LoVo (cell line): Measurements from ENCODE around the gene ZBED1.

ENCODE experiments used
- DNase-seq: peaks from one replicate; pipeline ENCODE4 v3.0.0-alpha.2; 2016; ENCODE audit warnings: low spot score

The ZBED1 gene

DNA sequence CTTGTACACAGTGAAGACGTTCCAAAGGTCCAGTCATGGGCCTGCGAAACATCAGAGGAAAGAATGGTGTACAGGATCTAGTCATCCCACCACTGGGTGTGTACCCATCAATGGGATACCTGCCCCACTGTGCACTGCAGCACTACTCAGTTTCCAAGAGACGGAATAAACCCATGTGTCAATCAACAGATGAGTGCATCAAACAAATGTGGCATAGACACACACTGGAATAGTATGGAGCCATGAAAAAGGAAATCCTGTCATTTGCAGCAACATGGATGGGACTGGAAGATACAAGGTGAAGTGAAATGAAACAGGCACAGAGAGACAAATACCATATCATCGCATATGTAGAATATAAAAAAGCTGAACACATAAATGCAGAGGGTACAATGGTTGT lies 48.0 kb downstream of the ZBED1 start:
- DNase-seq, result no peak

GRCh38 chrX:2452317-2452784 lies 48.4 kb downstream of the ZBED1 start:
- no peak for DNase-seq

DNA sequence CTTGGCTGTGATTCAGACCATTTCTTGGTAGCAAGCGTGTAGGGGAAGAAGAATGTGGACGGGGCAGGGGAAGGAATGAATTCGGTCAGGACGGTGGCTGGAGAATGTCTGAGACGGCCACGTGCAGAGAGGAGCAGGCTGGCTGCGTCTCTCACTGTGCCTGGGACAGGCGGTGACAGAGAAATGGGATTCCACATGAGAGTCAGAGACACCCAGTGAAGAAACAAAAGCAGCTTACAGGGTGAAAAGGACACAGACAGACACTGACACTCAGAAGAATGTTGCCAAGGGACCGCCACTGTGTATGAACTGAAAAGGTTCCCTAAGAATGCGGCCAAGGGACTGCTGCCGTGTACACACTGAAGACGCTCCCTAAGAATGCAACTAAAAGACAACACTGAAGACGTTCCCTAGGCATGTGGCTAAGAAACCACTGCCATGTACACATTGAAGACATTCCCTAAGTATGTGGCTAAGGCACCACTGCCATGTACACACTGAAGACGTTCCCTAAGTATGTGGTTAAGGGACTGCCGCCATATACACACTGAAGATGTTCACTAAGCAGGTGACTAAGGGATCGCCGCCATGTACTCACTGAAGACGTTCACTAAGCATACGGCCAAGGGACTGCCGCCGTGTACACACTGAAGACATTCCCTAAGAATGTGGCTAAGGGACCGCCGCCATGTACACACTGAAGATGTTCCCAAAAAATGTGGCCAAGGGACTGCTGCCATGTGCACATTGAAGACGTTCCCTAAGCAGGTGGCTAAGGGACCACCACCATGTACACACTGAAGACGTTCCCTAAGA lies 49.1 kb downstream of the ZBED1 start:
- DNase-seq, result no peak

- DNase-seq, result no peak
Observed at GRCh38 chrX:2450681-2451080, 50.1 kb downstream of the ZBED1 start.

DNA sequence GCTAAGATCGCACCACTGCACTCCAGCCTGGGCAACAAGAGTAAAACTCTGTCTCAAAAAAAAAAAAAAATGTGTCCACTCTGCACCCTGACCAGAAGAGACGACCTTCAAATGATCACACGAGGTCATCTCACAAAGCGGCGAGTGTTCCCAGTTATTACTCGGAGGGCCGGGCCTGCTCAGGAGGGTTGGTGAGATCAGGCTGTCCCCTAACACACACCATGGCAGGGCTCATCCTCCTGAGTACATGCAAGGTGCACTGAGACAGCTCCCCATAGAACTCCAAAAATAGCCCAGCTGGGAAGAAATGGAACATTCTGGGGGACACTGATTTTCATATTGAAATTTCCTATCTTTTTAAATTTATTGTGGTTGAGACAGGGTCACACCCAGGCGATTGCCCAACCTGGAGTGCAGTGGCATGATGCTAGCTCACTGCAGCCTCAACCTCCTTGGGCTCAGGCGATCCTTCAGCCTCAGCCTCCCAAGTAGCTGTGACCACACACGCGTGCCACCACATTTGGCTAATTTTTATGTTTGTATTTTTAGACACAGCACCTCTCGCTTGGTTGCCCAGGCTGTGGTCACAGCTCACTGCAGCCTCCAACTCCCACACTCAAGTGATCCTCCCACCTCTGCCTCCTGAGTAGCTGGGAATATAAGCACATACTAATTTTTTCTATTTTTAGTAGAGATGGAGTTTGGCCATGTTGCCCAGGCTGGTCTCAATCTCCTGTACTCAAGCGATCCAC lies 51.5 kb downstream of the ZBED1 start:
- no peak for DNase-seq

DNA sequence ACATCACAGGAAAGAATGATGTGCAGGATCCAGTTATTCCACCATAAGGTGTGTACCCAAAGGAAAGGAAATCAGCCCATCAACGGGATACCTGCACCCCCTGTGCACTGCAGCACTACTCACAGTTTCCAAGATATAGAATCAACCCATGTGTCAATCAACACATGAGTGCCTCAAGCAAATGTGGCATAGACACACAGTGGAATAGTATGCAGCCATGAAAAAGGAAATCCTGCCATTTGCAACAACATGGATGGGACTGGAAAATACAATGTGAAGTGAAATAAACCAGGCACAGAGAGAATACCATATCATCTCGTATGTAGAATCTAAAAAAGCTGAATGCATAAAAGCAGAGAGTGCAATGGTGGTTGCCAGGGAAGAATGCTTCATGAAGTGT lies 53.3 kb downstream of the ZBED1 start:
- DNase-seq, result no peak

GRCh38 chrX:2446815-2447214 lies 54.0 kb downstream of the ZBED1 start:
- no peak for DNase-seq

GRCh38 chrX:2445662-2446623 lies 54.8 kb downstream of the ZBED1 start:
- DNase-seq, result no peak

- DNase-seq, result no peak
Observed at GRCh38 chrX:2442694-2443093, 58.1 kb downstream of the ZBED1 start.

DNA sequence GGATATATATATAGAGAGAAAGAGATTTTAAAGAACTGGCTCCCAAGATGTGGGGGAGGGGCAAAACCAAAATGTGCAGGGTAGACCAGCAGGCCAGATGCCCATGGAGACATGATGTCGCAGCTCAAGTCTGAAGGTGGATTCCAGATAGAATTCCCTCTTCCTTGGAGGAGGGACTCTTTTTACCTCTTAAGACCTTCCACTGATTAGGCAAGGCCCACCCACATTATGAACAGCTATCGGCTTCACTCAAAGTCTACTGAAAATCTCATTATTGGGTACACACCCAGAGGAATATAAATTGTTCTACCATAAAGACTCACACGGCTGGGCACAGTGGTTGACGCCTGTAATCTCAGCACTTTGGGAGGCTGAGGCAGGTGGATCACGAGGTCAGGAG lies 59.3 kb downstream of the ZBED1 start:
- DNase-seq, result no peak

GRCh38 chrX:2439613-2440012 lies 61.2 kb downstream of the ZBED1 start:
- DNase-seq, result no peak
